ENCODE measurements around the gene GALNTL6. TPM values are rescaled to one million over a fixed set of nuclear protein-coding genes. Genes with fewer than 3 reads are reported as not detected.

The GALNTL6 gene
- total RNA-seq, 1 donor, result under 0.01 TPM

- Histone ChIP-seq H3K4me2 (ENCODE audit: insufficient read depth, low read length) (no peak overlapping the region), H3K9me3 (ENCODE audit: low read depth, low read length) (no peaks in the 10 kb centered on the region), H3K79me2 (ENCODE audit: insufficient read depth, low read length) (no peaks in the 10 kb centered on the region), H3K36me3 (ENCODE audit: insufficient read depth, low read length) (no peaks in the 10 kb centered on the region), H2AFZ (ENCODE audit: low read length) (no peak overlapping the region), H3K4me1 (ENCODE audit: insufficient read depth, low read length) (no peaks in the 10 kb centered on the region), H3K27me3 (ENCODE audit: insufficient read depth, low read length) (no peaks in the 10 kb centered on the region), H3K4me3 (ENCODE audit: insufficient read depth, low read length) (no peak overlapping the region), H4K20me1 (ENCODE audit: insufficient read depth, low read length) (no peaks in the 10 kb centered on the region), H3K27ac (ENCODE audit: low read depth, low read length) (no peak overlapping the region)
- TF ChIP-seq, protein P1, sequence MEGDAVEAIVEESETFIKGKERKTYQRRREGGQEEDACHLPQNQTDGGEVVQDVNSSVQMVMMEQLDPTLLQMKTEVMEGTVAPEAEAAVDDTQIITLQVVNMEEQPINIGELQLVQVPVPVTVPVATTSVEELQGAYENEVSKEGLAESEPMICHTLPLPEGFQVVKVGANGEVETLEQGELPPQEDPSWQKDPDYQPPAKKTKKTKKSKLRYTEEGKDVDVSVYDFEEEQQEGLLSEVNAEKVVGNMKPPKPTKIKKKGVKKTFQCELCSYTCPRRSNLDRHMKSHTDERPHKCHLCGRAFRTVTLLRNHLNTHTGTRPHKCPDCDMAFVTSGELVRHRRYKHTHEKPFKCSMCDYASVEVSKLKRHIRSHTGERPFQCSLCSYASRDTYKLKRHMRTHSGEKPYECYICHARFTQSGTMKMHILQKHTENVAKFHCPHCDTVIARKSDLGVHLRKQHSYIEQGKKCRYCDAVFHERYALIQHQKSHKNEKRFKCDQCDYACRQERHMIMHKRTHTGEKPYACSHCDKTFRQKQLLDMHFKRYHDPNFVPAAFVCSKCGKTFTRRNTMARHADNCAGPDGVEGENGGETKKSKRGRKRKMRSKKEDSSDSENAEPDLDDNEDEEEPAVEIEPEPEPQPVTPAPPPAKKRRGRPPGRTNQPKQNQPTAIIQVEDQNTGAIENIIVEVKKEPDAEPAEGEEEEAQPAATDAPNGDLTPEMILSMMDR (IDR thresholded peaks at IDR 0.05; ENCODE audit: extremely low read depth, low read depth, low read length), result no peak
- DNase-seq (ENCODE audit: insufficient read length, low spot score, missing footprints), result no peak
Observed at GRCh38 chr4:172601195-172601594, 788.0 kb downstream of the GALNTL6 start.

DNA sequence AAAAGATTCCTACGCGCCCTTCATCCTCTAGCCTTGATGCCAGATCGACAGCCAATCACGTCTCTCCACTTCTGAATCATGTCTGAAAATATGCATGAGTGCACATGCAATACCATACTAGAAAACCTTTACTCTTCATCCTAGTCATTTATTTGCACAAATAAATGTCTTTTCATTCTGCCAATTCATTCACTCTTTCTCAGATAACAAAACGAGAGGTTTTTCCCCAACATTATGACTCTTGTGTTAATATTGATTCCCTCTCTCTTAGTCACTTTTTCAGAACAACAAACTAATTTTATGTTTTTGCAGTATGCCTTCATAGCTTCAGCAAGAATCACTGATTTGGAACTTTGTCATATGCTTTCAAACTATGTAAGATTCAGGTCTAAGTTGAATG, 806.0 kb downstream of the GALNTL6 start:
- TF ChIP-seq, protein P1 (IDR thresholded peaks at IDR 0.05; ENCODE audit: extremely low read depth, low read depth, low read length), result no peak
- Histone ChIP-seq H3K79me2 (ENCODE audit: insufficient read depth, low read length) (no peaks in the 10 kb centered on the region), H3K4me3 (ENCODE audit: insufficient read depth, low read length) (no peak overlapping the region), H3K27me3 (ENCODE audit: insufficient read depth, low read length) (no peaks in the 10 kb centered on the region), H3K27ac (ENCODE audit: low read depth, low read length) (no peak overlapping the region), H3K4me1 (ENCODE audit: insufficient read depth, low read length) (no peaks in the 10 kb centered on the region), H3K4me2 (ENCODE audit: insufficient read depth, low read length) (no peak overlapping the region), H3K9me3 (ENCODE audit: low read depth, low read length) (no peaks in the 10 kb centered on the region), H4K20me1 (ENCODE audit: insufficient read depth, low read length) (no peaks in the 10 kb centered on the region), H2AFZ (ENCODE audit: low read length) (no peak overlapping the region), H3K36me3 (ENCODE audit: insufficient read depth, low read length) (no peaks in the 10 kb centered on the region)
- no peak for DNase-seq (ENCODE audit: insufficient read length, low spot score, missing footprints)

GRCh38 chr4:172619798-172620197, 806.6 kb downstream of the GALNTL6 start:
- no peaks in the 10 kb centered on the region for H3K4me1 ChIP-seq (ENCODE audit: insufficient read depth, low read length)
- no peak overlapping the region for H3K4me3 ChIP-seq (ENCODE audit: insufficient read depth, low read length)
- no peak for DNase-seq (ENCODE audit: insufficient read length, low spot score, missing footprints)
- no peaks in the 10 kb centered on the region for H3K27me3 ChIP-seq (ENCODE audit: insufficient read depth, low read length)
- H3K9me3 ChIP-seq (ENCODE audit: low read depth, low read length), result no peaks in the 10 kb centered on the region
- H3K4me2 ChIP-seq (ENCODE audit: insufficient read depth, low read length), result no peak overlapping the region
- TF ChIP-seq, protein P1 (IDR thresholded peaks at IDR 0.05; ENCODE audit: extremely low read depth, low read depth, low read length), result no peak
- no peak overlapping the region for H2AFZ ChIP-seq (ENCODE audit: low read length)
- H3K36me3 ChIP-seq (ENCODE audit: insufficient read depth, low read length), result no peaks in the 10 kb centered on the region
- H3K79me2 ChIP-seq (ENCODE audit: insufficient read depth, low read length), result no peaks in the 10 kb centered on the region
- H4K20me1 ChIP-seq (ENCODE audit: insufficient read depth, low read length), result no peaks in the 10 kb centered on the region
- no peak overlapping the region for H3K27ac ChIP-seq (ENCODE audit: low read depth, low read length)

- TF ChIP-seq, protein P1 (IDR thresholded peaks at IDR 0.05; ENCODE audit: extremely low read depth, low read depth, low read length), result no peak
- H3K4me1 ChIP-seq (ENCODE audit: insufficient read depth, low read length), result no peaks in the 10 kb centered on the region
- H3K9me3 ChIP-seq (ENCODE audit: low read depth, low read length), result peaks cover 3% of the 10 kb centered on the region
- H4K20me1 ChIP-seq (ENCODE audit: insufficient read depth, low read length), result no peaks in the 10 kb centered on the region
- no peak overlapping the region for H2AFZ ChIP-seq (ENCODE audit: low read length)
- H3K4me3 ChIP-seq (ENCODE audit: insufficient read depth, low read length), result no peak overlapping the region
- no peaks in the 10 kb centered on the region for H3K27me3 ChIP-seq (ENCODE audit: insufficient read depth, low read length)
- DNase-seq (ENCODE audit: insufficient read length, low spot score, missing footprints), result no peak
- no peak overlapping the region for H3K27ac ChIP-seq (ENCODE audit: low read depth, low read length)
- H3K36me3 ChIP-seq (ENCODE audit: insufficient read depth, low read length), result no peaks in the 10 kb centered on the region
- no peaks in the 10 kb centered on the region for H3K79me2 ChIP-seq (ENCODE audit: insufficient read depth, low read length)
- H3K4me2 ChIP-seq (ENCODE audit: insufficient read depth, low read length), result no peak overlapping the region
Observed at GRCh38 chr4:172628263-172628662, 815.1 kb downstream of the GALNTL6 start.

All from osteoblast (primary cell).